ENCODE results near the gene UCKL1.

DNA sequence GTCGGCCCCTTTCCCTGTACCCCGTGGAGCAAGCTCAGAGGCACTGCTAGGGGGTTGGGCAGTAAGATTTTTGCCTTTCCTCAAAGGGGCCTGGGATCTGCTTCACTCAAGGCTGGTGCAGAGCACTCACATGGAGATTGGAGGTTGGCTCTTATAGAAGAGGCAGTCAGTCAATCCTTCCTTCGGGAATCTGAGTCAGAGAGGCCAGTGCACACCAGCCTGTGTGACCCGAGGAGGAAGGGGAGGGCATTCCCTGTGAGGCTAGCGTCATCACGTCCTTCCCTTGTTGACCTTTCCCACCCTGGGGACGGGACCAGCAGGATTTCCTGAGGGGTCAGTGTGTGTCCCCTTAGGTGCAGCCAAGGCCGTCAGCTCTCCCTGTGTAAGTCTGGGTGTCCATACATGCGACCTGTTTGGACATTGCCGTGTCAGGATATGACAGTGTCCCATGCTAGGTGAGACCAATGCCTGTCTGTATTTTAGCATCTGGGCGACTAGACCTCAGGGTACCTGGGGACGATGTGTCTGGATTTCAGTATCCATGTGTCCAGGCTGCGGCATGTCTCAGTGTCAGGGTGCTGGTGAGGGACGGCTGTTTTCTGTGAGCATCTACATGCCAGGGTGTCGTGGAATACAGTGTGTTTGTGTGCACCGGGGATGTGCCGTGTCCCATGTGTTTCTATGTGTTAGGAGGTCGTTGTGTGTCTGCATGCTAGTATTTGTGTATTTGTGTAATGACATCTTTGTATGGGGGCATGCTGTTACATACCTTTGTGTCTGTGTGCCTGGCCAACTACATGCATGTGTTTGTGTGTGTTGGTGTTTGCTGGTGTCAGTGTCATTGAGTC is 16.3 kb upstream of the UCKL1 start:
- TF ChIP-seq EZH2phosphoT487 (IDR thresholded peaks at IDR 0.05) = no peak
- TF ChIP-seq, protein P1, sequence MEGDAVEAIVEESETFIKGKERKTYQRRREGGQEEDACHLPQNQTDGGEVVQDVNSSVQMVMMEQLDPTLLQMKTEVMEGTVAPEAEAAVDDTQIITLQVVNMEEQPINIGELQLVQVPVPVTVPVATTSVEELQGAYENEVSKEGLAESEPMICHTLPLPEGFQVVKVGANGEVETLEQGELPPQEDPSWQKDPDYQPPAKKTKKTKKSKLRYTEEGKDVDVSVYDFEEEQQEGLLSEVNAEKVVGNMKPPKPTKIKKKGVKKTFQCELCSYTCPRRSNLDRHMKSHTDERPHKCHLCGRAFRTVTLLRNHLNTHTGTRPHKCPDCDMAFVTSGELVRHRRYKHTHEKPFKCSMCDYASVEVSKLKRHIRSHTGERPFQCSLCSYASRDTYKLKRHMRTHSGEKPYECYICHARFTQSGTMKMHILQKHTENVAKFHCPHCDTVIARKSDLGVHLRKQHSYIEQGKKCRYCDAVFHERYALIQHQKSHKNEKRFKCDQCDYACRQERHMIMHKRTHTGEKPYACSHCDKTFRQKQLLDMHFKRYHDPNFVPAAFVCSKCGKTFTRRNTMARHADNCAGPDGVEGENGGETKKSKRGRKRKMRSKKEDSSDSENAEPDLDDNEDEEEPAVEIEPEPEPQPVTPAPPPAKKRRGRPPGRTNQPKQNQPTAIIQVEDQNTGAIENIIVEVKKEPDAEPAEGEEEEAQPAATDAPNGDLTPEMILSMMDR (IDR thresholded peaks at IDR 0.05) = no peak

Measured in neural progenitor cell (in vitro differentiated cells).